ENCODE results near the gene CAVIN2.

DNA sequence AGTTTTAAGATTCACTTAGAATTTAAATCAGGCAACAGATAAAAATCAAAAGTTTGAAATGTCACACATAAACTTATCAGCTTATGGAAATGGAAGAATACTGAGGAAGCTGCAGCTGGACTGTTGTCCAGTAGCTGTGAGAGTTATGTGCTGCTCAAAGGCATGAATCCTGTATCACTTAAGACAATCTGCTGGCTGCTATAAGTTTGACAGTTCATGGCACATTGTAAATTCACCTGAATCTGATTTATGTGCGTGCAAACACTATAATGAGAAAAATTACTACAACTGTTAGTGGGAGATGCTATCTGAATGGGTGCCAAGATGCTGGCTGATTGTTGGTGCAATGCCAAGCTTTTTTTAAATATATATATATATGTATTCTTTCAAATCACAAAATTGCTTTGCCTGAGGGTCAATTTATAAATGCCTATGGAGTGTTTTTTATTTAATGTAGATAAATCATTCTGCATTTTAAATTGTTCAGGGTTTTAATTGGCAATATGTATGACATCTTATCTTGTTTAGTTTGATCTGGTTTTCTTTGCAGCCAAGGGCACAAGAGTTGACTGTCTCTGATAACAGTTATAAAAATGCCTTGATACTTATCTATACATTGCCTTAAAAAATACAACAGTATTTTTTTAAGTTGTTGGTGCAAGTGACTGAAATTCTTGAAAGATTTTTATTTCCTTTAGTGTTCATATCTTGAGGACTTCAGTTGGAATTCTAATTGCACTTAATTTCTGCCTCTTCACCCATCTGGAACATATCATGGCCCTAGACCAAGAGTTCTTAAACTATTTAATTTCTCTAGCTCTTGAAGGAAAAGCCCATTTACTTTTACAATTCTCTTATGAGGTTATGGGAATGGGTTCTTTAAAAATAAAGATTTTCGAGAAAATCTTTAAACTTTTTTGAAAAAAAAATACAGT is 48.7 kb downstream of the CAVIN2 start:
- TF ChIP-seq, protein P1, sequence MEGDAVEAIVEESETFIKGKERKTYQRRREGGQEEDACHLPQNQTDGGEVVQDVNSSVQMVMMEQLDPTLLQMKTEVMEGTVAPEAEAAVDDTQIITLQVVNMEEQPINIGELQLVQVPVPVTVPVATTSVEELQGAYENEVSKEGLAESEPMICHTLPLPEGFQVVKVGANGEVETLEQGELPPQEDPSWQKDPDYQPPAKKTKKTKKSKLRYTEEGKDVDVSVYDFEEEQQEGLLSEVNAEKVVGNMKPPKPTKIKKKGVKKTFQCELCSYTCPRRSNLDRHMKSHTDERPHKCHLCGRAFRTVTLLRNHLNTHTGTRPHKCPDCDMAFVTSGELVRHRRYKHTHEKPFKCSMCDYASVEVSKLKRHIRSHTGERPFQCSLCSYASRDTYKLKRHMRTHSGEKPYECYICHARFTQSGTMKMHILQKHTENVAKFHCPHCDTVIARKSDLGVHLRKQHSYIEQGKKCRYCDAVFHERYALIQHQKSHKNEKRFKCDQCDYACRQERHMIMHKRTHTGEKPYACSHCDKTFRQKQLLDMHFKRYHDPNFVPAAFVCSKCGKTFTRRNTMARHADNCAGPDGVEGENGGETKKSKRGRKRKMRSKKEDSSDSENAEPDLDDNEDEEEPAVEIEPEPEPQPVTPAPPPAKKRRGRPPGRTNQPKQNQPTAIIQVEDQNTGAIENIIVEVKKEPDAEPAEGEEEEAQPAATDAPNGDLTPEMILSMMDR (IDR thresholded peaks at IDR 0.05; ENCODE audit: low read length) = no peak
- TF ChIP-seq EZH2 (IDR thresholded peaks at IDR 0.05; ENCODE audit: borderline replicate concordance, low read length) = no peak

Measured in OCI-LY1 (cell line).